HepG2 (cell line): ENCODE results near the gene AKAP7. TPM values are rescaled to one million over a fixed set of nuclear protein-coding genes. Genes with fewer than 3 reads are reported as not detected.

Source experiments
- ATAC-seq: fragments of 200-7000 bp; cut with Tn5 transposase; 3 replicates; pipeline ENCODE4 v1.9.1; 2020; ENCODE audit warnings: mild to moderate bottlenecking, moderate library complexity
- BruUV-seq: library from RNA; stranded (reverse); fragments of 400-500 nt; replicated peaks from 2 replicates; lab custom pipeline; 2021; lab: Mats Ljungman, UMichigan
- CTCF ChIA-PET: fragments of 300-600 bp; formaldehyde crosslinking; extraction: SDS; loops from one replicate; lab custom pipeline; 2021; ENCODE audit warnings: low total read pairs, inconsistent platforms, low intra/inter-chr PET ratio; lab: Yijun Ruan, JAX
- POLR2A ChIA-PET: fragments of 350-600 bp; sonication (Branson Sonifier 250); formaldehyde crosslinking; loops from one replicate; lab custom pipeline; 2020; ENCODE audit warnings: antibody characterized with exemption, inconsistent platforms; lab: Yijun Ruan, JAX
- DNase-seq: peaks from one replicate; pipeline ENCODE4 v3.0.0-alpha.2; 2015; ENCODE audit warnings: low spot score
- FAIRE-seq: peaks from 3 replicates; lab custom pipeline; 2011; peaks lifted over from hg19 to GRCh38; lab: Jason Lieb, UNC
- H2AFZ ChIP-seq: one replicate; pipeline ENCODE4 v1.6.1; 2011; ENCODE audit warnings: low read length, inconsistent platforms
- H3K27ac ChIP-seq: fragments of 300-600 bp; 3 replicates; pipeline ENCODE4 v1.8.0; 2011; ENCODE audit warnings: mixed run types, mild to moderate bottlenecking, mixed read lengths, low read length, inconsistent platforms; ENCODE audit not compliant: insufficient read depth; ENCODE audit errors: extremely low read length
- H3K27me3 ChIP-seq, 2 experiments: fragments of 200-600 bp in 1 of 2; 2 replicates in 1 of 2; 3 replicates in 1 of 2; pipeline versions ENCODE4 v1.6.0 to v1.8.0; 2011; ENCODE audit warnings: low read length in 2 of 2, mild to moderate bottlenecking in 2 of 2, moderate library complexity in 2 of 2, inconsistent platforms in 1 of 2; ENCODE audit not compliant: insufficient read depth in 2 of 2, control insufficient read depth in 1 of 2
- H3K36me3 ChIP-seq, 2 experiments: fragments of 200-600 bp in 1 of 2; replicated peaks in 1 of 2; 2 replicates in 1 of 2; 3 replicates in 1 of 2; pipeline versions ENCODE4 v1.5.1 to v1.8.0; 2011; ENCODE audit warnings: low read length in 2 of 2, inconsistent platforms in 1 of 2; ENCODE audit not compliant: insufficient read depth in 2 of 2, control insufficient read depth in 1 of 2
- H3K4me1 ChIP-seq: 2 replicates; pipeline ENCODE4 v1.5.1; 2012; ENCODE audit warnings: low read length, inconsistent platforms; ENCODE audit not compliant: insufficient read depth
- H3K4me2 ChIP-seq: 2 replicates; pipeline ENCODE4 v1.6.0; 2011; ENCODE audit warnings: low read depth, low read length, inconsistent platforms
- H3K4me3 ChIP-seq, 3 experiments: fragments of 200-600 bp in 1 of 3; sonication (generic), shearing (Covaris generic) in 1 of 3; replicated peaks in 1 of 3; 2 replicates each; pipeline ENCODE4 v1.5.1; 2011 to 2016; ENCODE audit warnings: low read length in 3 of 3, inconsistent platforms in 2 of 3, low read depth in 2 of 3, mild to moderate bottlenecking in 2 of 3, control low read depth in 1 of 3, mixed read lengths in 1 of 3; ENCODE audit not compliant: insufficient read depth in 1 of 3
- H3K79me2 ChIP-seq: one replicate; pipeline ENCODE4 v1.6.1; 2011; ENCODE audit warnings: low read length, inconsistent platforms; ENCODE audit not compliant: insufficient read depth
- H3K9ac ChIP-seq: 2 replicates; pipeline ENCODE4 v1.6.0; 2011; ENCODE audit warnings: mild to moderate bottlenecking, low read depth, low read length, inconsistent platforms; ENCODE audit not compliant: insufficient read depth
- H3K9me3 ChIP-seq: 2 replicates; pipeline ENCODE4 v1.5.1; 2012; ENCODE audit warnings: mild to moderate bottlenecking, low read length
- H4K20me1 ChIP-seq: 2 replicates; pipeline ENCODE4 v1.6.0; 2011; ENCODE audit warnings: inconsistent platforms, mild to moderate bottlenecking, low read length, moderate library complexity; ENCODE audit not compliant: insufficient read depth
- ATF7-NPFF ChIP-seq: sonication (generic); formaldehyde crosslinking; IDR thresholded peaks from 2 replicates; pipeline ENCODE4 v1.8.1; 2023; ENCODE audit warnings: mild to moderate bottlenecking, low read depth, missing genetic modification reagents, moderate library complexity
- CENPX ChIP-seq: sonication (generic); formaldehyde crosslinking; IDR thresholded peaks from 2 replicates; pipeline ENCODE4 v1.9.0; 2021; ENCODE audit warnings: mild to moderate bottlenecking, missing genetic modification reagents, moderate library complexity
- MIER3 ChIP-seq: IDR thresholded peaks from 2 replicates; pipeline ENCODE4 v1.6.1; 2016; ENCODE audit warnings: missing compliant biosample characterization, borderline replicate concordance
- TAF15 ChIP-seq: fragments of 200-400 bp; formaldehyde crosslinking; IDR thresholded peaks from one replicate; pipeline ENCODE4 v1.6.1; 2018; ENCODE audit warnings: mild to moderate bottlenecking, low read depth, low read length; ENCODE audit not compliant: poor library complexity, severe bottlenecking
- XRCC5 ChIP-seq: fragments of 200-400 bp; formaldehyde crosslinking; optimal IDR thresholded peaks from 2 replicates; pipeline ENCODE3; 2017; ENCODE audit warnings: mild to moderate bottlenecking, low read length
- ZBTB42 ChIP-seq: sonication (generic); formaldehyde crosslinking; IDR thresholded peaks from 2 replicates; pipeline ENCODE4 v1.5.0; 2020; ENCODE audit warnings: mild to moderate bottlenecking, missing genetic modification reagents
- ZNF318 ChIP-seq: sonication (generic); formaldehyde crosslinking; IDR thresholded peaks from 2 replicates; pipeline ENCODE4 v1.4.0; 2020; ENCODE audit warnings: mild to moderate bottlenecking, missing genetic modification reagents
- ZNF782 ChIP-seq: sonication (generic); formaldehyde crosslinking; IDR thresholded peaks from 2 replicates; pipeline ENCODE4 v1.4.0; 2020; ENCODE audit warnings: missing genetic modification reagents, mild to moderate bottlenecking, borderline replicate concordance
- WGBS: methylation state at CpG from one replicate; pipeline ENCODE4 v1.1.6; 2017; ENCODE audit warnings: low lambda C conversion rate; 5-methylcytosine and 5-hydroxymethylcytosine counted together
- in situ Hi-C: cut with HindIII; loops from 2 replicates; pipeline ENCODE4 v1.10.0; 2017; ENCODE audit warnings: low pct_unique_long_range_greater_than_20kb; ENCODE audit not compliant: extremely low pct_ligation_motif_present
- intact Hi-C: fragments of 100-400 bp; cut with micrococcal nuclease; formaldehyde crosslinking; loops from one replicate; pipeline ENCODE4 v1.10.0; 2022; ENCODE audit not compliant: unreplicated experiment
- polyA plus RNA-seq, 8 experiments: library from polyadenylated mRNA; depleted of rRNA in 3 of 8; stranded (reverse) in 7 of 8; unstranded in 1 of 8; fragments of >200 nt; fragmentation: Illumina TruSeq in 4 of 8; extraction: Trizol in 4 of 8; gene quantifications; 2 replicates each; pipeline versions ENCODE4 v1.2.1 to v1.2.3, GENCODE V29; 2011 to 2016; ENCODE audit warnings: low read depth in 4 of 8, missing spikeins in 1 of 8, mixed read lengths in 1 of 8; ENCODE audit not compliant: insufficient read depth in 1 of 8
- total RNA-seq, 5 experiments: library from RNA; depleted of rRNA; stranded (reverse); fragments of >200 nt; fragmentation: Illumina TruSeq; extraction: Trizol; gene quantifications; 2 replicates each; pipeline ENCODE4 v1.2.3, GENCODE V29; 2016; ENCODE audit warnings: low read depth in 1 of 5
- TF ChIP-seq, protein P1 (sequence below): sonication (generic); formaldehyde crosslinking; IDR thresholded peaks from 2 replicates; pipeline ENCODE4 v1.8.1; 2023; ENCODE audit warnings: mild to moderate bottlenecking, missing genetic modification reagents

AKAP7 gene
- total and polyA plus RNA-seq, 2 of the 13 experiments (the other 11 are each of a cell fraction or from before 2014, with no cell fraction given) = 3.6 to 11.7 TPM

GRCh38 chr6:131122516-131122915, 12.8 kb upstream of the AKAP7 start:
- Histone ChIP-seq H3K36me3 (no peaks in the 10 kb centered on the region), H3K9ac (no peak overlapping the region), H3K27ac (no peak overlapping the region), H2AFZ (no peak overlapping the region), H3K4me3 (no peak overlapping the region), H3K79me2 (no peaks in the 10 kb centered on the region), H3K27me3 (no peaks in the 10 kb centered on the region; a peak in 1 of 5 replicates), H3K4me1 (no peaks in the 10 kb centered on the region), H4K20me1 (no peaks in the 10 kb centered on the region), H3K9me3 (no peaks in the 10 kb centered on the region), H3K4me2 (no peak overlapping the region)
- intact Hi-C loops = no loop called here
- FAIRE-seq = no peak
- in situ Hi-C loops = no loop called here
- POLR2A ChIA-PET = no interaction called here
- WGBS = 25% methylated on average over 1 of the region's 1 CpG
- CTCF ChIA-PET = no interaction called here
- TF ChIP-seq, protein P1, sequence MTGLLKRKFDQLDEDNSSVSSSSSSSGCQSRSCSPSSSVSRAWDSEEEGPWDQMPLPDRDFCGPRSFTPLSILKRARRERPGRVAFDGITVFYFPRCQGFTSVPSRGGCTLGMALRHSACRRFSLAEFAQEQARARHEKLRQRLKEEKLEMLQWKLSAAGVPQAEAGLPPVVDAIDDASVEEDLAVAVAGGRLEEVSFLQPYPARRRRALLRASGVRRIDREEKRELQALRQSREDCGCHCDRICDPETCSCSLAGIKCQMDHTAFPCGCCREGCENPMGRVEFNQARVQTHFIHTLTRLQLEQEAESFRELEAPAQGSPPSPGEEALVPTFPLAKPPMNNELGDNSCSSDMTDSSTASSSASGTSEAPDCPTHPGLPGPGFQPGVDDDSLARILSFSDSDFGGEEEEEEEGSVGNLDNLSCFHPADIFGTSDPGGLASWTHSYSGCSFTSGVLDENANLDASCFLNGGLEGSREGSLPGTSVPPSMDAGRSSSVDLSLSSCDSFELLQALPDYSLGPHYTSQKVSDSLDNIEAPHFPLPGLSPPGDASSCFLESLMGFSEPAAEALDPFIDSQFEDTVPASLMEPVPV (CRISPR knock-in tag) = no peak
- TF ChIP-seq MIER3 (CRISPR knock-in tag) (no peak), ZBTB42 (CRISPR knock-in tag) (no peak), ZNF782 (CRISPR knock-in tag) (no peak), ZNF318 (CRISPR knock-in tag) (no peak), XRCC5 (no peak), CENPX (CRISPR knock-in tag) (no peak), TAF15 (no peak), ATF7-NPFF (no peak)
- ATAC-seq = no peak
- no peak for DNase-seq
- no TSS peak for BruUV-seq
